KBM-7 (cell line): ENCODE results near the gene DCLK1.
"Not testable (repeated sequence)": the region's sequence is repeated elsewhere in the genome, so short reads cannot be mapped to it uniquely, and the experiment has no call there.

Experiments
- DNase-seq: peaks from one replicate; pipeline ENCODE4 v3.0.0-alpha.2; 2015
- in situ Hi-C: fragments of 300-500 bp; cut with MboI; formaldehyde crosslinking; loops from 2 replicates; pipeline ENCODE4 v1.14.3; 2020; ENCODE audit warnings: low sequenced_read_pairs, low pct_unique_long_range_greater_than_20kb, mixed read lengths

Gene DCLK1

GRCh38 chr13:36094478-36094877 lies 36.7 kb downstream of the DCLK1 start:
- DNase-seq: no peak
- in situ Hi-C loops: no loop called here

DNA sequence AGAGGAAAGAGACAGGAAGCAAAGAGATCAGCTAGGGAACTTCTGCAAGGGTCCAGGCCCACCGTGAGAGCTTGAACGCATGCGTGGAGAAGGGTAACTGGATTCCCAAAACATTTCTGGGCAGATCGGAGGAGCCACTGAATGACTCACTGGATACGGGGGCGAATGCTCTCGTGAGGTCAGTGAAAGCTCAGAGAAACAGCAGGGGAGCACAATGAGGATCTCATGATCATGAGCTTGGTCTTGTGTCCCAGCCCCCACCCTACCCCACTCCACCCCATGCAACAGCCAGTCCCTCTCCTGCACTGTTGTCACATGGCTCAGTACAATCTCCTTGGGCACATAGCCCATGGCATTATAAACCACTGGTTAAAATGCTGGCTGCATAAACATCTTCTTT lies 40.6 kb downstream of the DCLK1 start:
- no peak for DNase-seq
- in situ Hi-C loops: no loop called here

DNA sequence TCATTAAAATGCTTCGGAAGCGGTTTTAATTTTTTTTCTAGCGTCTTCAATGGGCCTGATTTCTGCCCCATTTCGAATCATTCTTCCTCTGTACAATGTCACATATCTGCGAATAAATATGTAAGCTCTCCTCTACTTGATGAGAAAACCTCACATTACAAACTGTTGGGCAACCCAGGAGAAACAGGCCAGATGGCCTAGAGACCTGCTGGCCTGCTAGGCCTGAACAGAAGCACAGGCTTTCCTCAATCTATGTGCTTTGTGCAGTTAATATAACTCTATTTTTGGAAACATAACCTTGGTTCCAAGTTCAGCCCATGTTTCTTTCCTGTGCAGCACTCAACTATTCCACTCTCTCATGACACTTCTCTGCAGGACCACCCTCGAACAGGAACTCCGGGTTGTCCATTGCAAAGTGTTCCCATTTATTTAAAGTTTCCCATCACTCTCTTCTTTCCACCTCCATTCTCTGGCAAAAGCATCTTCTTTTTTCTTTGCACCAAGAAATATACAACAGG lies 42.0 kb downstream of the DCLK1 start:
- in situ Hi-C loops: no loop called here
- no peak for DNase-seq

DNA sequence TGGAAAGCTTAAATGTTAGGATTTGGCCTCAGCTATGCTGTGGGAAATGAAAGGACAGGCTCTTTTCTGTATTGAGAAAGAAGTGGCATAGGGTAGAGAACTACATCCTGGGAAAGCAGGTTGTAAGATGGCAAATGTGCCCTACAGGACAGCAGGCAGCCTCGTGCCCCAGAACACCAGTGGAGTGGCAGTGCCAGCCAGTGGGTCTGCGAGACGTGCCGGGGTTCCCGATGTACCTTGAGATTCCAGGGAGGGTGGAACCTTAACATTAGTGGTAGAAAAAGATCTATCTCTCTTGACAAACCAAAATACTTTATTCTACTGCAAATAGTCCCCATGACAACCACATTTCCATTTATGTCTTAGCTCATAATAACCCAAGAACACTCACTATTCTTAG lies 42.7 kb downstream of the DCLK1 start:
- in situ Hi-C loops: no loop called here
- no peak for DNase-seq

- in situ Hi-C loops: no loop called here
- DNase-seq: no peak
Observed at GRCh38 chr13:36088001-36088400, 43.2 kb downstream of the DCLK1 start.

DNA sequence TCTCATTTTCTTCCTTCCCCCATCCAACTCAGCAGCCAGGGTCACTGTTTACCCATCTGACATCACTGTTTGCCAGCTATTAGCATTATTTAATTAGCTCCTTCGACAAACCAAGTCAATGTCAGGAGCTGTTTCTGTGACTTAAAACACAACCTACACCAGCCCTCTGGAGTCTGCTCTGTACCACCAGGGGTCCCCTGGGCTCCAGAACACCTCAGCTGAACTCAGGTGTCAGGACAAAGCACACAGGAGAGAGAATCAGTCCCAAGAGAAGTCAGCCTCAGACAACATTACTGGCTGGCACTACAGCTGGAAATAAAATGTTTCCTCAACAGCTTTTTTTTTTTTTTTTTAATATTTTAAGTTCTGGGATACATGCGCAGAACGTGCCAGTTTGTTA lies 45.1 kb downstream of the DCLK1 start:
- in situ Hi-C loops: no loop called here
- DNase-seq: no peak

DNA sequence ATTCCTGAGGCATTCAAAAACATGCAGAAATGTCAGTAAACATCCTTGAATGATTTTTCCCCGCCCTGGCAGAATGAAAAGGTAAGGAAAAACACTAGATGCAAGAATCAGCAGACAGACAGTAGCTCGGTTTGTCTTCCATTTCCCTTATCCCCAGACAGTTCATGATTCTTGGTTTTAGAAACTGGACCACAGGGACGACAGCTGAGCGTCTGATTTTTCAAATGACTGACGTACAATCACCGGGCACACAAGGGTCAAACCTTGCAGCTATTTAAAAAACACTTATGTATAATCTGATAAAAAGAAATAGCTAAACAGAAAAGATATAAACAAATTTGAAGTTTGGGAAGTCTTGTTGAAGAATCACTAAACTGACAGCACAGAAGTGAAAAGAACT lies 47.1 kb downstream of the DCLK1 start:
- in situ Hi-C loops: no loop called here
- no peak for DNase-seq

GRCh38 chr13:36082806-36083205 lies 48.4 kb downstream of the DCLK1 start:
- DNase-seq: no peak
- in situ Hi-C loops: no loop called here

GRCh38 chr13:36082396-36082795 lies 48.8 kb downstream of the DCLK1 start:
- no peak for DNase-seq
- in situ Hi-C loops: no loop called here

DNA sequence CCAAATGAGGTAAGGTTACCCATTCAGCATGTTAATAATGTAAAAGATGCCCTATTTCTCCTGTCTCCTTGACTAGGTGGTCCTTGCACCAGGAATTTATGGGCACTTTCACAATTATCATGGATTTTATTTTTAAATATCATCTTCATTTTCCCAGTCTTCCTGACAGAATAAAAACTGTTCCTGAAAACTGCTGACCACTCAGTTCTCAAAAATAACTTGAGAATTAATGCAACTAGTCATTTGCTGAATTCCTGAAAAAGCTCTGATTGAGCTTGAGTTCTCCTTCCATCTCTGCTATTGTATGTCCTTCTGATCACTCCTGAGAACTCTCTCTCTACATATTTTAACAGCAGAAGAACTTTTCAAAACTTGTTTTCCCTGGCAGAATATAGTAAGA lies 55.0 kb downstream of the DCLK1 start:
- in situ Hi-C loops: no loop called here
- no peak for DNase-seq

GRCh38 chr13:36074659-36075058 lies 56.5 kb downstream of the DCLK1 start:
- DNase-seq: no peak

GRCh38 chr13:36072152-36072935 lies 58.8 kb downstream of the DCLK1 start:
- in situ Hi-C loops: no loop called here
- DNase-seq: no peak

More at GRCh38 chr13:36074659-36075058, 56.5 kb downstream of the DCLK1 start:
- in situ Hi-C loops: no loop called here

DNA sequence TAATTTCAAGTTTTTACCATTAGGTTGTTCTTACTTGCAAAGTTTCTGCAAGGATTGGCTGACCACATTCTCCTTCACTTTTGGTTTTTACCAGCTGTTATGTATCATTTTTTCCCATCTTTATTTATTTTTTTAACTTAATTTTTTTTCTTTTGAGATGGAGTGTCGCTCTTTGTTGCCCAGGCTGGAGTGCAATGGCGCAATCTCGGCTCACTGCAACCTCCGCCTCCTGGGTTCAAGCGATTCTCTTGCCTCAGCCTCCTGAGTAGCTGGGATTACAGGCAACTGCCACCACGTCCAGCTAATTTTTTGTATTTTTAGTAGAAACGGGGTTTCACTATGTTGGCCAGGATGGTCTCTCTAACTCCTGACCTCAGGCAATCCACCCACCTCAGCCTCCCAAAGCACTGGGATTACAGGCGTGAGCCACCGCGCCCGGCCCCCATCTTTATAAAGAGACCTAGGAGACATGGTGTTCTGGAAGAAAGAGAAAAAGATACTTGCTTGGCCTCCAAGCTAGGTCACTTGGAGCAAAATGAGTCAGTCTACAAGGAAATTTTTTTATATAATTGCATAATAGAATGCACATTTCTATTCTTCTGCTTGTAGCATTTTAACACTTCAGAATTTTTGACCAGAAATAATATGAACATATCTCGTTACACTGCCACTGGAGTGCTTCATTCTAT lies 60.5 kb downstream of the DCLK1 start:
- DNase-seq, in situ Hi-C loops: not testable (repeated sequence)

GRCh38 chr13:36069881-36070366 lies 61.3 kb downstream of the DCLK1 start:
- in situ Hi-C loops: no loop called here
- DNase-seq: no peak

DNA sequence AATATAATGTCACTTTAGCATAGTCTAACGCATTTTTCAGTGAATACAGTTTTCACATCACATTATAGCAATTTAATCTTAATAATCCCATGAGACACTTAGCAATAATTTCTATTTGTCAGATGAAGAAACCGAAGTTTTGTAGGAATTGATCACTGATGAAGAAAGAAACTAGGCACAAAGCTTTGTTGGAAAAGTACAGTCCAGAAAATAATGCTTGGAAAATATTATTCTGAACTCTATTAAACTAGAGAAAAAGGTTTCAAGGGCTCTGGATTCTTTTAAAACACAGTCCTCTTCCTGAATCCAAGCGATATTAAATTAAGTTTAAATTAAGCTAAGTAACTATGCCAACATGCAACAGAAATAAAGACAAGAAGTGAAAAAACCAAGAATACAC lies 62.2 kb downstream of the DCLK1 start:
- in situ Hi-C loops: no loop called here
- no peak for DNase-seq

DNA sequence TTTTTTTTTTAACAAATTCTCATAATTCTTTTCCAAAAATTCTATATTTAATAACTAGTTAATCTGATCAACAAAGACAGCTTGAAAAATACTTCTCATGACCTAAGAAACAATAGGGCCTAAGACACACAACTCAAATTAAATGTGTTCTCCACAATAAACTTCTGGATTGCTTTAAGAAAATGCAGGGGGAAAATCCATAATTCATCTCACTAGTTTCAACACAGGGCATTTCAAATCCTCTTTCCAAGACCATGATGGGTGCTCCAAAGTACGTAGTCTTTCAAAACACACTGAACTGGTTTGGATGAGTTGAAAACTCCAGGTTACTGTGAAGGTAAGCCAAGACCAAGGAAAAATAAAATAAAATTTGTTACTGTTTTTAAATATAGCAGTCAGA lies 62.6 kb downstream of the DCLK1 start:
- DNase-seq: no peak
- in situ Hi-C loops: no loop called here

GRCh38 chr13:36067746-36068381 lies 63.3 kb downstream of the DCLK1 start:
- in situ Hi-C loops: no loop called here
- DNase-seq: no peak

DNA sequence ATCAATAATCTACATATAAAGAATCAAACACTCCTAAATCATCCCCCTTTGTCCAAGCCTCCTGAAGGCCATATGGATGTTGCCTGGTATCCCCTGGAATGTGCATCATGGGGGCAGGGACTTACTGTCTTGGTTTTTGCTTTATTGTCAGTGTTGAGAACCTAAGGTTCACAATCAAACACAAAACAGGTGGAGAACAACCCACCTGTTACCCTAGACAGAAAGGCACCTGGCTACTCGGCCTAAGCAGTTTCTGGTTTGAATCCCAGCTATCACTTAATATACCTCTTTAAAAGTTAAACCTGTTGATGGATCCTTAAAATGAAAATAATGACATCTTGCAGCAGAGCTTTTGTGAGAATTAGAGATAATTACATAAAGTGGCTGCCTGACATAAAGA lies 68.9 kb downstream of the DCLK1 start:
- in situ Hi-C loops: no loop called here
- no peak for DNase-seq

- in situ Hi-C loops: no loop called here
- DNase-seq: no peak
Observed at GRCh38 chr13:36061621-36062020, 69.6 kb downstream of the DCLK1 start.

GRCh38 chr13:36061054-36061453 lies 70.1 kb downstream of the DCLK1 start:
- DNase-seq: no peak
- in situ Hi-C loops: no loop called here
